Activated CD8-positive, alpha-beta T cell treated with anti-CD3 and anti-CD28 coated beads for 36 hours (primary cell): ENCODE results near the gene PPFIA2. TPM values are rescaled to one million over a fixed set of nuclear protein-coding genes. Genes with fewer than 3 reads are reported as not detected.

ENCODE experiments used
- ATAC-seq: fragments of 200-7000 bp; cut with Tn5 transposase; one replicate; pipeline ENCODE4 v1.10.0; 2021; ENCODE audit warnings: mild to moderate bottlenecking, moderate library complexity
- CTCF ChIA-PET: fragments of 350-600 bp; sonication (Branson Sonifier 250); formaldehyde crosslinking; loops from one replicate; lab custom pipeline; 2021; ENCODE audit warnings: antibody characterized with exemption; lab: Charles Lee
- POLR2A ChIA-PET: fragments of 350-600 bp; sonication (Branson Sonifier 250); formaldehyde crosslinking; loops from one replicate; lab custom pipeline; 2021; ENCODE audit warnings: antibody characterized with exemption; lab: Charles Lee
- DNase-seq: peaks from one replicate; pipeline ENCODE4 v3.0.0-alpha.2; 2020
- H3K27ac Mint-ChIP-seq: one replicate; pipeline ENCODE4 v1.8.0; 2021; ENCODE audit warnings: mild to moderate bottlenecking, mixed read lengths
- H3K27me3 Mint-ChIP-seq: one replicate; pipeline ENCODE4 v1.8.0; 2021; ENCODE audit warnings: mixed read lengths
- H3K36me3 Mint-ChIP-seq: one replicate; pipeline ENCODE4 v1.8.0; 2021; ENCODE audit warnings: low read depth, mixed read lengths
- H3K4me1 Mint-ChIP-seq: one replicate; pipeline ENCODE4 v1.8.0; 2021; ENCODE audit warnings: low read depth, mixed read lengths
- H3K4me3 Mint-ChIP-seq: one replicate; pipeline ENCODE4 v1.8.0; 2021; ENCODE audit warnings: mild to moderate bottlenecking, moderate library complexity, mixed read lengths
- H3K9me3 Mint-ChIP-seq: one replicate; pipeline ENCODE4 v1.8.0; 2021; ENCODE audit warnings: mixed read lengths
- CTCF ChIP-seq: fragments of 200-600 bp; IDR thresholded peaks from one replicate; pipeline ENCODE4 v1.8.0; 2022; ENCODE audit warnings: antibody characterized with exemption, mild to moderate bottlenecking
- intact Hi-C: fragments of 100-400 bp; cut with micrococcal nuclease; formaldehyde crosslinking; loops from one replicate; pipeline ENCODE4 v1.10.0; 2022
- total RNA-seq, 2 experiments: library from RNA; stranded (reverse); gene quantifications; one replicate each; pipeline ENCODE4 v1.2.3, GENCODE V29; 2021

Gene PPFIA2
- total RNA-seq, 2 experiments from 2014 or later = not detected

GRCh38 chr12:81255947-81256346 lies 503.2 kb downstream of the PPFIA2 start:
- H3K36me3 Mint-ChIP-seq = no peaks in the 10 kb centered on the region
- ChIA-PET CTCF (no interaction called here), POLR2A (no interaction called here)
- ATAC-seq = no peak
- no peak overlapping the region for H3K27ac Mint-ChIP-seq
- H3K27me3 Mint-ChIP-seq = no peaks in the 10 kb centered on the region
- DNase-seq = no peak
- intact Hi-C loops = no loop called here
- no peaks in the 10 kb centered on the region for H3K9me3 Mint-ChIP-seq
- no peak overlapping the region for H3K4me3 Mint-ChIP-seq
- no peak for TF ChIP-seq CTCF
- H3K4me1 Mint-ChIP-seq = no peaks in the 10 kb centered on the region

GRCh38 chr12:81255456-81255855 lies 503.7 kb downstream of the PPFIA2 start:
- DNase-seq (no peak), ATAC-seq (no peak)
- H3K9me3 Mint-ChIP-seq = peaks cover 2% of the 10 kb centered on the region
- no peaks in the 10 kb centered on the region for H3K4me1 Mint-ChIP-seq
- no peak overlapping the region for H3K4me3 Mint-ChIP-seq
- CTCF ChIA-PET = no interaction called here
- no peak for TF ChIP-seq CTCF
- H3K27me3 Mint-ChIP-seq = no peaks in the 10 kb centered on the region
- intact Hi-C loops = no loop called here
- no peak overlapping the region for H3K27ac Mint-ChIP-seq
- H3K36me3 Mint-ChIP-seq = no peaks in the 10 kb centered on the region
- POLR2A ChIA-PET = no interaction called here

- DNase-seq = no peak
- no peak for TF ChIP-seq CTCF
- Mint-ChIP-seq H3K9me3 (peaks cover 2% of the 10 kb centered on the region), H3K4me3 (no peak overlapping the region), H3K27ac (no peak overlapping the region), H3K4me1 (no peaks in the 10 kb centered on the region), H3K27me3 (no peaks in the 10 kb centered on the region), H3K36me3 (no peaks in the 10 kb centered on the region)
- ChIA-PET CTCF (no interaction called here), POLR2A (no interaction called here)
- ATAC-seq = no peak
- intact Hi-C loops = no loop called here
Observed at GRCh38 chr12:81253360-81253759, 505.8 kb downstream of the PPFIA2 start.

- POLR2A ChIA-PET = no interaction called here
- no peak for TF ChIP-seq CTCF
- CTCF ChIA-PET = no interaction called here
- ATAC-seq (no peak), DNase-seq (no peak)
- intact Hi-C loops = no loop called here
- H3K4me3 Mint-ChIP-seq = no peak overlapping the region
- peaks cover 2% of the 10 kb centered on the region for H3K9me3 Mint-ChIP-seq
- H3K27ac Mint-ChIP-seq = no peak overlapping the region
- no peaks in the 10 kb centered on the region for H3K36me3 Mint-ChIP-seq
- no peaks in the 10 kb centered on the region for H3K4me1 Mint-ChIP-seq
- H3K27me3 Mint-ChIP-seq = no peaks in the 10 kb centered on the region
Observed at GRCh38 chr12:81252228-81252627, 506.9 kb downstream of the PPFIA2 start.

- no peak overlapping the region for H3K4me3 Mint-ChIP-seq
- H3K27ac Mint-ChIP-seq = no peak overlapping the region
- no peaks in the 10 kb centered on the region for H3K27me3 Mint-ChIP-seq
- H3K36me3 Mint-ChIP-seq = no peaks in the 10 kb centered on the region
- H3K9me3 Mint-ChIP-seq = peaks cover 2% of the 10 kb centered on the region
- ATAC-seq (no peak), DNase-seq (no peak)
- H3K4me1 Mint-ChIP-seq = no peaks in the 10 kb centered on the region
- ChIA-PET CTCF (no interaction called here), POLR2A (no interaction called here)
- no peak for TF ChIP-seq CTCF
- intact Hi-C loops = no loop called here
Observed at GRCh38 chr12:81249976-81250375, 509.2 kb downstream of the PPFIA2 start.
